SU-DHL-6 (cell line): Measurements from ENCODE around the gene NCOA5.

Experiments
- EZH2phosphoT487 ChIP-seq: fragments of 200-600 bp; sonication (generic), shearing (Covaris generic); conservative IDR thresholded peaks from 2 replicates; pipeline ENCODE4 v1.6.1; 2018; ENCODE audit warnings: mild to moderate bottlenecking, antibody characterized with exemption, low read length, moderate library complexity, mixed read lengths
- TF ChIP-seq, protein P1 (sequence below): fragments of 200-600 bp; sonication (generic); IDR thresholded peaks from one replicate; pipeline ENCODE4 v1.5.1; 2017; ENCODE audit warnings: antibody characterized with exemption, mild to moderate bottlenecking, low read length, moderate library complexity; ENCODE audit not compliant: insufficient read depth, poor library complexity, severe bottlenecking

DNA sequence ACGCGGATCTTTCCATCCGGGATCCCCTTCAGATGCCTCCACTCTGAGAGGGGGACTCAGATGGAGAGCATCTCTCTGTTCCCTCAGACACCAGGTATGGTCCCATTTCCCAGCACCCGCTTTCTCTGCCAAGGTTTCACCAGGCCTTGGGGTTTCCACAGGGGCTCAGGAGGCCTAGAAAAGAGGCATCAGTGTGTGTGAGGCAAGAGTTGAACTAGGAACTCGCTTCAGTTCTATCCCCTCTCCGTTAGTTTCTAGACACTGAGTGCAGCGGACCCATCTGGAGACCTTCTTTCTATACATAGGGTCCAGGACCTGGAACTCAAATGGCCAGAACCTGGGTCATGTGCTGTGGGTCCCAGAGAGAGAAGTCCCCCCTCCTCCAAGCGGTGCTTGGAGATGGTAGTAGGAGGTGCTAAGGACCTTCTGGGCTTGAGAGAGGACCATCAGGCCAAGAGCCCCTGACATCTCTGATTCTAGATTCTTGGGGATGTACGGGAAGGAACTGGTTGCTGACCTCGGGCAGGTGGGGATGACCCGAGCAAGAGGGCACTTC lies 58.7 kb downstream of the NCOA5 start:
- TF ChIP-seq, protein P1, sequence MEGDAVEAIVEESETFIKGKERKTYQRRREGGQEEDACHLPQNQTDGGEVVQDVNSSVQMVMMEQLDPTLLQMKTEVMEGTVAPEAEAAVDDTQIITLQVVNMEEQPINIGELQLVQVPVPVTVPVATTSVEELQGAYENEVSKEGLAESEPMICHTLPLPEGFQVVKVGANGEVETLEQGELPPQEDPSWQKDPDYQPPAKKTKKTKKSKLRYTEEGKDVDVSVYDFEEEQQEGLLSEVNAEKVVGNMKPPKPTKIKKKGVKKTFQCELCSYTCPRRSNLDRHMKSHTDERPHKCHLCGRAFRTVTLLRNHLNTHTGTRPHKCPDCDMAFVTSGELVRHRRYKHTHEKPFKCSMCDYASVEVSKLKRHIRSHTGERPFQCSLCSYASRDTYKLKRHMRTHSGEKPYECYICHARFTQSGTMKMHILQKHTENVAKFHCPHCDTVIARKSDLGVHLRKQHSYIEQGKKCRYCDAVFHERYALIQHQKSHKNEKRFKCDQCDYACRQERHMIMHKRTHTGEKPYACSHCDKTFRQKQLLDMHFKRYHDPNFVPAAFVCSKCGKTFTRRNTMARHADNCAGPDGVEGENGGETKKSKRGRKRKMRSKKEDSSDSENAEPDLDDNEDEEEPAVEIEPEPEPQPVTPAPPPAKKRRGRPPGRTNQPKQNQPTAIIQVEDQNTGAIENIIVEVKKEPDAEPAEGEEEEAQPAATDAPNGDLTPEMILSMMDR = no peak
- no peak for TF ChIP-seq EZH2phosphoT487
